ENCODE results near the gene DENND5B.
"Not testable (repeated sequence)": the region's sequence is repeated elsewhere in the genome, so short reads cannot be mapped to it uniquely, and the experiment has no call there.

The DENND5B gene

GRCh38 chr12:31569517-31569916 lies 21.4 kb downstream of the DENND5B start:
- POLR2A ChIA-PET: interaction anchor here (0.7 kb wide), 2 partner anchors 67 to 99 kb away, joined by 3 to 7 read pairs; no protein-coding TSS in a partner anchor
- CTCF ChIA-PET; H3K4me1 ChIP-seq (ENCODE audit: control insufficient read depth, insufficient read depth, low read length): not testable (repeated sequence)

GRCh38 chr12:31568498-31568897 lies 22.4 kb downstream of the DENND5B start:
- Histone ChIP-seq H3K4me1 (ENCODE audit: control insufficient read depth, insufficient read depth, low read length) (peaks cover 5% of the 10 kb centered on the region; the same call in 1 of the 2 replicates), H3K27ac (ENCODE audit: extremely low read depth, low read depth, low read length) (no peak overlapping the region), H3K36me3 (ENCODE audit: control insufficient read depth in 2 of 2, insufficient read depth in 1 of 2, low read length in 2 of 2) (no peaks in the 10 kb centered on the region; a peak in 1 of 3 replicates), H3K9me3 (ENCODE audit: control insufficient read depth, insufficient read depth, low read depth, low read length) (no peaks in the 10 kb centered on the region), H3K4me3 (ENCODE audit: low read depth, low read length) (no peak overlapping the region)
- POLR2A ChIA-PET: interaction anchor here (0.6 kb wide), 1 partner anchor 22 kb away, joined by 3 read pairs; no protein-coding TSS in a partner anchor
- peak; percentile 56; the same call in 1 of the 2 replicates for TF ChIP-seq ZBTB44 (tag by site-specific recombination; IDR thresholded peaks at IDR 0.05)
- TF ChIP-seq ZNF266 (tag by site-specific recombination; IDR thresholded peaks at IDR 0.05; ENCODE audit: low read depth): no peak
- CTCF ChIA-PET: no interaction called here

More at GRCh38 chr12:31569517-31569916, 21.4 kb downstream of the DENND5B start:
- not testable (repeated sequence) for H3K36me3 ChIP-seq (ENCODE audit: control insufficient read depth in 2 of 2, insufficient read depth in 1 of 2, low read length in 2 of 2); H3K4me3 ChIP-seq (ENCODE audit: low read depth, low read length); H3K27ac ChIP-seq (ENCODE audit: extremely low read depth, low read depth, low read length); H3K9me3 ChIP-seq (ENCODE audit: control insufficient read depth, insufficient read depth, low read depth, low read length)

GRCh38 chr12:31567029-31567428 lies 23.9 kb downstream of the DENND5B start:
- CTCF ChIA-PET: no interaction called here
- Histone ChIP-seq H3K4me1 (ENCODE audit: control insufficient read depth, insufficient read depth, low read length) (no peaks in the 10 kb centered on the region), H3K4me3 (ENCODE audit: low read depth, low read length) (no peak overlapping the region), H3K27ac (ENCODE audit: extremely low read depth, low read depth, low read length) (no peak overlapping the region), H3K36me3 (ENCODE audit: control insufficient read depth in 2 of 2, insufficient read depth in 1 of 2, low read length in 2 of 2) (no peaks in the 10 kb centered on the region; a peak in 1 of 3 replicates), H3K9me3 (ENCODE audit: control insufficient read depth, insufficient read depth, low read depth, low read length) (no peaks in the 10 kb centered on the region)
- POLR2A ChIA-PET: no interaction called here
- TF ChIP-seq ZNF112 (tag by site-specific recombination; IDR thresholded peaks at IDR 0.05) (no peak), ZFHX2 (tag by site-specific recombination; conservative IDR thresholded peaks at IDR 0.05) (peak; percentile 52)

GRCh38 chr12:31566547-31566946 lies 24.4 kb downstream of the DENND5B start:
- no peaks in the 10 kb centered on the region; a peak in 1 of 3 replicates for H3K36me3 ChIP-seq (ENCODE audit: control insufficient read depth in 2 of 2, insufficient read depth in 1 of 2, low read length in 2 of 2)
- TF ChIP-seq SCRT1 (tag by site-specific recombination; IDR thresholded peaks at IDR 0.05; ENCODE audit: borderline replicate concordance): no peak
- TF ChIP-seq ZNF658 (tag by site-specific recombination; IDR thresholded peaks at IDR 0.05): no peak
- TF ChIP-seq FEZF1 (tag by site-specific recombination; IDR thresholded peaks at IDR 0.05): no peak
- no peak for TF ChIP-seq KLF1 (tag by site-specific recombination; IDR thresholded peaks at IDR 0.05)
- TF ChIP-seq ZNF580 (tag by site-specific recombination; IDR thresholded peaks at IDR 0.05): no peak
- no peak for TF ChIP-seq ZBTB26 (tag by site-specific recombination; optimal IDR thresholded peaks at IDR 0.05)
- TF ChIP-seq PRDM2 (tag by site-specific recombination; IDR thresholded peaks at IDR 0.05; ENCODE audit: borderline replicate concordance): no peak
- no peak for TF ChIP-seq PBX3 (CRISPR knock-in tag; IDR thresholded peaks at IDR 0.05)
- no peak for TF ChIP-seq ZNF426 (tag by site-specific recombination; IDR thresholded peaks at IDR 0.05)
- no peak for TF ChIP-seq TCF7L2 (IDR thresholded peaks at IDR 0.05; ENCODE audit: borderline replicate concordance, low read depth, low read length)
- TF ChIP-seq ZNF792 (tag by site-specific recombination; IDR thresholded peaks at IDR 0.05): no peak
- no peak overlapping the region for H3K27ac ChIP-seq (ENCODE audit: extremely low read depth, low read depth, low read length)
- H3K4me1 ChIP-seq (ENCODE audit: control insufficient read depth, insufficient read depth, low read length): no peaks in the 10 kb centered on the region
- CTCF ChIA-PET: no interaction called here
- no peak overlapping the region for H3K4me3 ChIP-seq (ENCODE audit: low read depth, low read length)
- POLR2A ChIA-PET: no interaction called here
- no peaks in the 10 kb centered on the region for H3K9me3 ChIP-seq (ENCODE audit: control insufficient read depth, insufficient read depth, low read depth, low read length)

Measured in HEK293 (cell line).